Stomach (tissue), 4 donors: ENCODE results near the gene FAM219A.
"Not testable (repeated sequence)": the region's sequence is repeated elsewhere in the genome, so short reads cannot be mapped to it uniquely, and the experiment has no call there.

Experiments
- CTCF ChIP-seq, 7 experiments: fragments of 450-650 bp in 4 of 7; fragments of 200-600 bp in 3 of 7; sonication (generic) in 3 of 7; IDR thresholded peaks; one replicate each; pipeline ENCODE4 v1.5.1; 2016 to 2019; ENCODE audit warnings: antibody characterized with exemption in 7 of 7, control low read depth in 2 of 7, mild to moderate bottlenecking in 1 of 7
- POLR2A ChIP-seq, 4 donors: fragments of 450-650 bp; IDR thresholded peaks; one replicate each; pipeline ENCODE4 v1.6.1; 2016; ENCODE audit warnings: antibody characterized with exemption in 4 of 4, control low read depth in 2 of 4, mild to moderate bottlenecking in 1 of 4, moderate library complexity in 1 of 4
- POLR2AphosphoS5 ChIP-seq, 3 donors: sonication (generic); formaldehyde crosslinking; IDR thresholded peaks; one replicate each; pipeline ENCODE4 v1.6.1; 2016; ENCODE audit warnings: antibody characterized with exemption in 3 of 3

GRCh38 chr9:34438465-34438864, 19.9 kb downstream of the FAM219A start:
- not testable (repeated sequence) for TF ChIP-seq CTCF, POLR2A, POLR2AphosphoS5 (IDR thresholded peaks at IDR 0.05)
